ENCODE measurements around the gene NUP98. TPM values are rescaled to one million over a fixed set of nuclear protein-coding genes. Genes with fewer than 3 reads are reported as not detected.

Gene NUP98
- total and polyA plus RNA-seq, 2 of the 13 experiments (the other 11 are each of a cell fraction or from before 2014, with no cell fraction given): 76.6 to 85.3 TPM

DNA sequence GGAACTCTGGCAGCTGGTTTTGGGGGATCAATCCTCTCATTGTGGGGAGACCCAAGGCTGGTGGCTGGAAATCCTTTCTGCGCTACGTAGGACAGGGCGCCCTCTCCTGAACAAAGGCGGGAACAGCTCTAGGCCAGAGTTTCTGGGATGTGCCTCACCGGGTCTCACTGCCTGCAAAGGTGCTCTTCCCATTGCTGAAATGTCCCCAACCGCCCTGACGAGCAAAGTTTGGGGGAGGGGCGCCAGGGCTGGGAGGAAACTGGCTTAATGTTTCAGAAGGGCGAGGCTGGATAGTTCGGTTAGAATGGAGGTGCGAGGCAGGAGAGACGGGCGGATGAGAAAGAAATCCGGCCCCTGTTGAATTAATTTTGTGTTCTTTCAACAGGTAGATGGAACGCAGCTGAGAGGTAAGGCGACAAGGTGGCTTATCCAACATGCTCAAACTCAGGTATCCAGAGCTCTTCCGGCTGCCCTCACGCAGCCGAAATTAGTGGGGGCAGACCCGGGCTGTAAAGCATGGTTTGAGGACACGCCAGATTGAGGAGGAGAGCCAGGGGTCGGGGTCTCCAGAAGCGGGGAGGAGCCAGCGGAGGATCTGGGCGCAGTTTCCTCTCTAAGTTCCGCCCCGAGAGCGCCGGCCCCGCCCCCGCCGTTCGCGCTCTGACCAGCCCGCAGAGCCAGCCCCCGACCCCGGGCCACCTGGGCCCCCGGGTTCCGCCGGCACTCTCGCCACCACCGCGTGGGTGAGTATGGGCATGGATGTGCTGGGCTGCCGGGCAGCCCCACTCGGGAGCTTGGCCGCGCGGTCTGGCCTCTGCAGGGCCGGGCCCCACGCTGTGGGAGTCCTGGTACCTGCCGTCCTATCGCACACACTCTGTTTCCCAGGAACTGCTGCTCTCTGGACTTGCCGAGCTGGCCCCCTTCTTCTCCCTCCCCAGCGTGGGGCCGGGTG lies 10.8 kb upstream of the NUP98 start, which contains the start of gene PGAP2 (continued):
- TF ChIP-seq ETV5 (CRISPR knock-in tag; IDR thresholded peaks at IDR 0.05; ENCODE audit: borderline replicate concordance) (no peak; the same call in 1 of the 2 replicates), RXRB (CRISPR knock-in tag; IDR thresholded peaks at IDR 0.05; ENCODE audit: borderline replicate concordance) (no peak), AGO2 (optimal IDR thresholded peaks at IDR 0.05; ENCODE audit: low read depth, low read length) (peak; percentile 42), MYNN (CRISPR knock-in tag; IDR thresholded peaks at IDR 0.05; ENCODE audit: low read depth) (no peak), NFIB (CRISPR knock-in tag; IDR thresholded peaks at IDR 0.05; ENCODE audit: borderline replicate concordance) (no peak), ZFY (CRISPR knock-in tag; IDR thresholded peaks at IDR 0.05) (peak; percentile 52; the same call in 1 of the 2 replicates), CAMTA2 (CRISPR knock-in tag; IDR thresholded peaks at IDR 0.05; ENCODE audit: borderline replicate concordance) (no peak), ZNF660 (CRISPR knock-in tag; IDR thresholded peaks at IDR 0.05; ENCODE audit: borderline replicate concordance, low read depth) (no peak), YEATS4 (CRISPR knock-in tag; IDR thresholded peaks at IDR 0.05; ENCODE audit: borderline replicate concordance) (peak; percentile 33; the same call in 1 of the 2 replicates), CCDC6 (CRISPR knock-in tag; IDR thresholded peaks at IDR 0.05) (no peak), HNRNPLL (IDR thresholded peaks at IDR 0.05; ENCODE audit: low read depth, low read length, poor library complexity, severe bottlenecking) (peak; percentile 77), ETV6 (CRISPR knock-in tag; conservative IDR thresholded peaks at IDR 0.05) (no peak), KDM6A (CRISPR knock-in tag; IDR thresholded peaks at IDR 0.05; ENCODE audit: low read depth) (no peak), SPEN (CRISPR knock-in tag; IDR thresholded peaks at IDR 0.05; ENCODE audit: low read depth) (no peak), FOXC1 (CRISPR knock-in tag; IDR thresholded peaks at IDR 0.05; ENCODE audit: borderline replicate concordance) (no peak), KAT2B (IDR thresholded peaks at IDR 0.05; ENCODE audit: borderline replicate concordance, low read depth, low read length) (no peak), NR2F6 (IDR thresholded peaks at IDR 0.05) (no peak), NR2F6 (CRISPR knock-in tag; IDR thresholded peaks at IDR 0.05) (no peak), ZNF75D (CRISPR knock-in tag; IDR thresholded peaks at IDR 0.05; ENCODE audit: borderline replicate concordance) (no peak), SMARCE1 (IDR thresholded peaks at IDR 0.05; ENCODE audit: borderline replicate concordance) (no peak), RELA (CRISPR knock-in tag; IDR thresholded peaks at IDR 0.05) (no peak), TBX3 (IDR thresholded peaks at IDR 0.05; ENCODE audit: borderline replicate concordance) (no peak), HMG20B (CRISPR knock-in tag; conservative IDR thresholded peaks at IDR 0.05) (no peak), ZNF282 (IDR thresholded peaks at IDR 0.05; ENCODE audit: partially characterized antibody) (no peak)
- TF ChIP-seq, protein P1, sequence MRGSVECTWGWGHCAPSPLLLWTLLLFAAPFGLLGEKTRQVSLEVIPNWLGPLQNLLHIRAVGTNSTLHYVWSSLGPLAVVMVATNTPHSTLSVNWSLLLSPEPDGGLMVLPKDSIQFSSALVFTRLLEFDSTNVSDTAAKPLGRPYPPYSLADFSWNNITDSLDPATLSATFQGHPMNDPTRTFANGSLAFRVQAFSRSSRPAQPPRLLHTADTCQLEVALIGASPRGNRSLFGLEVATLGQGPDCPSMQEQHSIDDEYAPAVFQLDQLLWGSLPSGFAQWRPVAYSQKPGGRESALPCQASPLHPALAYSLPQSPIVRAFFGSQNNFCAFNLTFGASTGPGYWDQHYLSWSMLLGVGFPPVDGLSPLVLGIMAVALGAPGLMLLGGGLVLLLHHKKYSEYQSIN (CRISPR knock-in tag; IDR thresholded peaks at IDR 0.05; ENCODE audit: borderline replicate concordance): no peak
- TF ChIP-seq, protein P2, sequence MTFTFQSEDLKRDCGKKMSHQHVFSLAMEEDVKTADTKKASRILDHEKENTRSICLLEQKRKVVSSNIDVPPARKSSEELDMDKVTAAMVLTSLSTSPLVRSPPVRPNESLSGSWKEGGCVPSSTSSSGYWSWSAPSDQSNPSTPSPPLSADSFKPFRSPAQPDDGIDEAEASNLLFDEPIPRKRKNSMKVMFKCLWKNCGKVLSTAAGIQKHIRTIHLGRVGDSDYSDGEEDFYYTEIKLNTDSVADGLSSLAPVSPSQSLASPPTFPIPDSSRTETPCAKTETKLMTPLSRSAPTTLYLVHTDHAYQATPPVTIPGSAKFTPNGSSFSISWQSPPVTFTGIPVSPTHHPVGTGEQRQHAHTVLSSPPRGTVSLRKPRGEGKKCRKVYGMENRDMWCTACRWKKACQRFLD (CRISPR knock-in tag; IDR thresholded peaks at IDR 0.05; ENCODE audit: borderline replicate concordance): no peak
- TF ChIP-seq, protein P3, sequence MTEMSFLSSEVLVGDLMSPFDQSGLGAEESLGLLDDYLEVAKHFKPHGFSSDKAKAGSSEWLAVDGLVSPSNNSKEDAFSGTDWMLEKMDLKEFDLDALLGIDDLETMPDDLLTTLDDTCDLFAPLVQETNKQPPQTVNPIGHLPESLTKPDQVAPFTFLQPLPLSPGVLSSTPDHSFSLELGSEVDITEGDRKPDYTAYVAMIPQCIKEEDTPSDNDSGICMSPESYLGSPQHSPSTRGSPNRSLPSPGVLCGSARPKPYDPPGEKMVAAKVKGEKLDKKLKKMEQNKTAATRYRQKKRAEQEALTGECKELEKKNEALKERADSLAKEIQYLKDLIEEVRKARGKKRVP (CRISPR knock-in tag; IDR thresholded peaks at IDR 0.05): 0 out of 4 replicates have a peak, but pooled peaks of 1 of the 2 experiments have one; percentile 20
